B cell (primary cell): ENCODE results near the gene GRID2.

ENCODE experiments used
- EZH2 ChIP-seq: IDR thresholded peaks from 2 replicates; pipeline ENCODE4 v1.6.1; 2012; ENCODE audit warnings: borderline replicate concordance, low read depth, mild to moderate bottlenecking, moderate library complexity, low read length; ENCODE audit not compliant: insufficient read depth, poor library complexity, severe bottlenecking
- TF ChIP-seq, protein P1 (sequence below): fragments of 200-600 bp; IDR thresholded peaks from one replicate; pipeline ENCODE4 v1.8.0; 2022; ENCODE audit warnings: antibody characterized with exemption, mild to moderate bottlenecking

DNA sequence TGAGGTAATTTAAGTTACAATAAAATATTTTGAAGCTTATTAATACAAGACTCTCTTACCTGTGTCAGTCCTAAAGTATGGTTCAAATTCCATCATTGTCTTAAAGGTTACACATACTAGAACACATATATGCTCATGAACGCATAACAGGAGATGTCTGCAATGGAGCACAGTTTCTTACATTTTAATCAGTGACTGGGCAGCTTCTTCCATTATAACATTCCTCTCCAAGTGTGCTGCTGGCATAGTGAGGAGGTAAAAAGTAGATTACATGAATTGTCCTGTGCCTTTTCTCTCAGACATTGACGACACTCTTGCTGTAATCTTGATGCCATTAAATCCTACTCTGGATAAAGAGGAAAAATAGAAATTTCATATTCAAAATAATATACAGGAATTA is 40.8 kb upstream of the GRID2 start:
- TF ChIP-seq, protein P1, sequence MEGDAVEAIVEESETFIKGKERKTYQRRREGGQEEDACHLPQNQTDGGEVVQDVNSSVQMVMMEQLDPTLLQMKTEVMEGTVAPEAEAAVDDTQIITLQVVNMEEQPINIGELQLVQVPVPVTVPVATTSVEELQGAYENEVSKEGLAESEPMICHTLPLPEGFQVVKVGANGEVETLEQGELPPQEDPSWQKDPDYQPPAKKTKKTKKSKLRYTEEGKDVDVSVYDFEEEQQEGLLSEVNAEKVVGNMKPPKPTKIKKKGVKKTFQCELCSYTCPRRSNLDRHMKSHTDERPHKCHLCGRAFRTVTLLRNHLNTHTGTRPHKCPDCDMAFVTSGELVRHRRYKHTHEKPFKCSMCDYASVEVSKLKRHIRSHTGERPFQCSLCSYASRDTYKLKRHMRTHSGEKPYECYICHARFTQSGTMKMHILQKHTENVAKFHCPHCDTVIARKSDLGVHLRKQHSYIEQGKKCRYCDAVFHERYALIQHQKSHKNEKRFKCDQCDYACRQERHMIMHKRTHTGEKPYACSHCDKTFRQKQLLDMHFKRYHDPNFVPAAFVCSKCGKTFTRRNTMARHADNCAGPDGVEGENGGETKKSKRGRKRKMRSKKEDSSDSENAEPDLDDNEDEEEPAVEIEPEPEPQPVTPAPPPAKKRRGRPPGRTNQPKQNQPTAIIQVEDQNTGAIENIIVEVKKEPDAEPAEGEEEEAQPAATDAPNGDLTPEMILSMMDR, result no peak
- no peak for TF ChIP-seq EZH2
